GM23338 (cell line): ENCODE results near the gene SH3RF3. TPM values are rescaled to one million over a fixed set of nuclear protein-coding genes. Genes with fewer than 3 reads are reported as not detected.
"Not testable (repeated sequence)": the region's sequence is repeated elsewhere in the genome, so short reads cannot be mapped to it uniquely, and the experiment has no call there.

ENCODE experiments used
- ATAC-seq: fragments of 200-7000 bp; cut with Tn5 transposase; 3 replicates; pipeline ENCODE4 v1.9.1; 2020
- DNase-seq: peaks from one replicate; pipeline ENCODE4 v3.0.0-alpha.2; 2015; ENCODE audit warnings: low spot score
- H2AFZ ChIP-seq: fragments of 200-600 bp; sonication (generic); 2 replicates; pipeline ENCODE4 v1.8.0; 2016; ENCODE audit warnings: antibody characterized with exemption, mild to moderate bottlenecking, moderate library complexity
- H3F3A ChIP-seq: fragments of 200-600 bp; sonication (generic); replicated peaks from 2 replicates; pipeline ENCODE4 v1.8.0; 2017; ENCODE audit warnings: antibody characterized with exemption, mixed run types, low read depth
- H3K27ac ChIP-seq: fragments of 200-600 bp; sonication (generic); 2 replicates; pipeline ENCODE4 v1.6.1; 2016; ENCODE audit warnings: low read depth
- H3K27me3 ChIP-seq: fragments of 200-600 bp; sonication (generic); 2 replicates; pipeline ENCODE4 v1.8.0; 2016; ENCODE audit warnings: mild to moderate bottlenecking, mixed run types, moderate library complexity; ENCODE audit not compliant: insufficient read depth
- H3K36me3 ChIP-seq: fragments of 200-600 bp; sonication (generic); 2 replicates; pipeline ENCODE4 v1.8.0; 2016; ENCODE audit warnings: mild to moderate bottlenecking; ENCODE audit not compliant: insufficient read depth
- H3K4me1 ChIP-seq: fragments of 200-600 bp; sonication (generic); 2 replicates; pipeline ENCODE4 v1.8.0; 2016; ENCODE audit warnings: mild to moderate bottlenecking, moderate library complexity; ENCODE audit not compliant: insufficient read depth
- H3K4me2 ChIP-seq: fragments of 200-600 bp; sonication (generic); 2 replicates; pipeline ENCODE4 v1.7.1; 2017; ENCODE audit warnings: mixed run types
- H3K4me3 ChIP-seq: fragments of 200-600 bp; sonication (generic); 2 replicates; pipeline ENCODE4 v1.6.1; 2016; ENCODE audit warnings: mixed run types
- H3K79me2 ChIP-seq: fragments of 200-600 bp; sonication (generic); replicated peaks from 2 replicates; pipeline ENCODE4 v1.8.0; 2017; ENCODE audit warnings: mild to moderate bottlenecking; ENCODE audit not compliant: insufficient read depth
- H3K9me2 ChIP-seq: fragments of 200-600 bp; sonication (generic); 2 replicates; pipeline ENCODE4 v1.8.0; 2017; ENCODE audit not compliant: insufficient read depth
- H4K20me1 ChIP-seq: fragments of 200-600 bp; sonication (generic); replicated peaks from 2 replicates; pipeline ENCODE4 v1.8.0; 2017; ENCODE audit warnings: mild to moderate bottlenecking; ENCODE audit not compliant: insufficient read depth
- H3K27ac Mint-ChIP-seq: 2 replicates; pipeline ENCODE4 v1.8.0; 2020; ENCODE audit warnings: inconsistent platforms, mild to moderate bottlenecking, moderate library complexity, mixed read lengths
- H3K27me3 Mint-ChIP-seq: 3 replicates; pipeline ENCODE4 v1.8.0; 2022; ENCODE audit warnings: low read depth, mild to moderate bottlenecking, moderate library complexity, mixed read lengths, inconsistent platforms; ENCODE audit not compliant: insufficient read depth, poor library complexity
- H3K36me3 Mint-ChIP-seq: 3 replicates; pipeline ENCODE4 v1.8.0; 2021; ENCODE audit warnings: low read depth, mild to moderate bottlenecking, inconsistent platforms, moderate library complexity, mixed read lengths
- H3K4me1 Mint-ChIP-seq: 3 replicates; pipeline ENCODE4 v1.8.0; 2020; ENCODE audit warnings: mild to moderate bottlenecking, inconsistent platforms, mixed read lengths
- H3K4me3 Mint-ChIP-seq: 3 replicates; pipeline ENCODE4 v1.8.0; 2021; ENCODE audit warnings: moderate library complexity, mild to moderate bottlenecking, inconsistent platforms, mixed read lengths
- H3K9me3 Mint-ChIP-seq: 3 replicates; pipeline ENCODE4 v1.8.0; 2020; ENCODE audit warnings: moderate library complexity, mild to moderate bottlenecking, inconsistent platforms, mixed read lengths
- EZH2 ChIP-seq: fragments of 200-600 bp; sonication (generic); IDR thresholded peaks from one replicate; pipeline ENCODE4 v1.8.0; 2017; ENCODE audit warnings: antibody characterized with exemption, mild to moderate bottlenecking, low read depth; ENCODE audit not compliant: unreplicated experiment
- NANOG ChIP-seq: IDR thresholded peaks from 2 replicates; pipeline ENCODE4 v1.6.1; 2016; ENCODE audit warnings: antibody characterized with exemption, borderline replicate concordance
- REST ChIP-seq: IDR thresholded peaks from one replicate; pipeline ENCODE4 v1.6.1; 2018; ENCODE audit warnings: antibody characterized with exemption; ENCODE audit not compliant: unreplicated experiment
- ZNF114 ChIP-seq: fragments of 250-450 bp; sonication (Bioruptor Pico); IDR thresholded peaks from 2 replicates; pipeline ENCODE4 v1.5.0; 2020; ENCODE audit warnings: mild to moderate bottlenecking, moderate library complexity
- ZNF462 ChIP-seq: fragments of 250-450 bp; sonication (Bioruptor Pico); IDR thresholded peaks from 2 replicates; pipeline ENCODE4 v1.5.0; 2020; ENCODE audit warnings: mild to moderate bottlenecking, moderate library complexity
- polyA plus RNA-seq: library from polyadenylated mRNA; unstranded; fragments of >200 nt; fragmentation: Nextera tagmentation; extraction: Ambion mirVana; gene quantifications from 2 replicates; pipeline ENCODE4 v1.2.1, GENCODE V29; 2016
- total RNA-seq: library from RNA; depleted of rRNA; stranded (reverse); fragments of >200 nt; shearing (Covaris generic); gene quantifications from 2 replicates; pipeline ENCODE4 v1.2.3, GENCODE V29; 2014

SH3RF3 gene
- total and polyA plus RNA-seq, 2 experiments from 2014 or later, result 0.11 to 0.63 TPM

DNA sequence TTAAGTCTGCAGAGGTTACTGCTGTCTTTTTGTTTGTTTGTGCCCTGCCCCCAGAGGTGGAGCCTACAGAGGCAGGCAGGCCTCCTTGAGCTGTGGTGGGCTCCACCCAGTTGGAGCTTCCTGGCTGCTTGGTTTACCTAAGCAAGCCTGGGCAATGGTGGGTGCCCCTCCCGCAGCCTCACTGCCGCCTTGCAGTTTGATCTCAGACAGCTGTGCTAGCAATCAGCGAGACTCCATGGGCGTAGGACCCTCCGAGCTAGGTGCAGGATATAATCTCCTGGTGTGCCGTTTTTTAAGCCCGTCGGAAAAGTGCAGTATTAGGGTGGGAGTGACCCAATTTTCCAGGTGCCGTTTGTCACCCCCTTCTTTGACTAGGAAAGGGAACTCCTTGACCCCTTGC, 11.8 kb upstream of the SH3RF3 start:
- not testable (repeated sequence) for H3K4me3 ChIP-seq, H3K4me1 Mint-ChIP-seq, H3K4me1 ChIP-seq, H3K79me2 ChIP-seq, DNase-seq, H3K4me3 Mint-ChIP-seq, H3F3A ChIP-seq, H2AFZ ChIP-seq, H3K36me3 ChIP-seq, H3K9me2 ChIP-seq, H3K4me2 ChIP-seq, H3K27me3 Mint-ChIP-seq, H3K27ac Mint-ChIP-seq, ATAC-seq, H3K27ac ChIP-seq, H4K20me1 ChIP-seq, H3K27me3 ChIP-seq
- peaks cover 13% of the 10 kb centered on the region for H3K36me3 Mint-ChIP-seq
- H3K9me3 Mint-ChIP-seq, result peaks cover 25% of the 10 kb centered on the region

DNA sequence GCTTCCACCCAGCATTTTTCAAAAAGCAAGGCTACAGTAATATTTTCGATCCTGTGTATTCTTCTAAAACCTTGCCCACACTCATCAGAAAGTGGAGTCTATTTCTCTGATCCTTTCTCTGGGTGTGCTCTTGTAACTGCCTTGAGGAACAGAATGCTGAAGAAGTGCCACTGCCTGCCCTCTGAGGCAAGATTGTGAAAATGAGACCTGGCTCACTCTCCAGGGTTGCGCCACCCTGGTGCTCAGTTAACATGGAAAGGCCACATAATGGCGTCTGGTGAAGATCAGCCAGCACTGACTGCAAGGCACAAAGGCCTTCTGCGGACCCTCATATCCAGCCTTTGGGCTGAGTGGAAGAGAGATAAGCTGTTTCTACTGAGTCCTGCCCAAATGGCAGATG, 11.2 kb upstream of the SH3RF3 start:
- Mint-ChIP-seq H3K27me3 (peaks cover 6% of the 10 kb centered on the region), H3K9me3 (peaks cover 25% of the 10 kb centered on the region), H3K27ac (no peak overlapping the region), H3K4me1 (no peaks in the 10 kb centered on the region), H3K36me3 (peaks cover 13% of the 10 kb centered on the region), H3K4me3 (no peak overlapping the region)
- TF ChIP-seq REST (no peak), EZH2 (no peak), ZNF462 (no peak), ZNF114 (CRISPR knock-in tag) (no peak), NANOG (no peak)
- Histone ChIP-seq H3K36me3 (no peaks in the 10 kb centered on the region), H2AFZ (no peak overlapping the region), H3K27me3 (no peaks in the 10 kb centered on the region), H3K4me2 (no peak overlapping the region), H3K9me2 (no peaks in the 10 kb centered on the region), H3K4me1 (no peaks in the 10 kb centered on the region), H3K4me3 (no peak overlapping the region), H3K27ac (no peak overlapping the region), H4K20me1 (no peaks in the 10 kb centered on the region), H3F3A (no peaks in the 10 kb centered on the region), H3K79me2 (no peaks in the 10 kb centered on the region)
- ATAC-seq, result no peak
- DNase-seq, result no peak
